ENCODE data around the gene PLCD3.

PLCD3 gene

GRCh38 chr17:45112559-45113423, 19.5 kb downstream of the PLCD3 start:
- no peak for TF ChIP-seq POLR2A (IDR thresholded peaks at IDR 0.05; ENCODE audit: low read length)
- TF ChIP-seq GATA1 (IDR thresholded peaks at IDR 0.05; ENCODE audit: low read depth, low read length): no peak
- no peak for DNase-seq

GRCh38 chr17:45111850-45112249, 20.5 kb downstream of the PLCD3 start:
- DNase-seq: no peak
- TF ChIP-seq POLR2A (IDR thresholded peaks at IDR 0.05; ENCODE audit: low read length) (no peak), GATA1 (IDR thresholded peaks at IDR 0.05; ENCODE audit: low read depth, low read length) (no peak)

DNA sequence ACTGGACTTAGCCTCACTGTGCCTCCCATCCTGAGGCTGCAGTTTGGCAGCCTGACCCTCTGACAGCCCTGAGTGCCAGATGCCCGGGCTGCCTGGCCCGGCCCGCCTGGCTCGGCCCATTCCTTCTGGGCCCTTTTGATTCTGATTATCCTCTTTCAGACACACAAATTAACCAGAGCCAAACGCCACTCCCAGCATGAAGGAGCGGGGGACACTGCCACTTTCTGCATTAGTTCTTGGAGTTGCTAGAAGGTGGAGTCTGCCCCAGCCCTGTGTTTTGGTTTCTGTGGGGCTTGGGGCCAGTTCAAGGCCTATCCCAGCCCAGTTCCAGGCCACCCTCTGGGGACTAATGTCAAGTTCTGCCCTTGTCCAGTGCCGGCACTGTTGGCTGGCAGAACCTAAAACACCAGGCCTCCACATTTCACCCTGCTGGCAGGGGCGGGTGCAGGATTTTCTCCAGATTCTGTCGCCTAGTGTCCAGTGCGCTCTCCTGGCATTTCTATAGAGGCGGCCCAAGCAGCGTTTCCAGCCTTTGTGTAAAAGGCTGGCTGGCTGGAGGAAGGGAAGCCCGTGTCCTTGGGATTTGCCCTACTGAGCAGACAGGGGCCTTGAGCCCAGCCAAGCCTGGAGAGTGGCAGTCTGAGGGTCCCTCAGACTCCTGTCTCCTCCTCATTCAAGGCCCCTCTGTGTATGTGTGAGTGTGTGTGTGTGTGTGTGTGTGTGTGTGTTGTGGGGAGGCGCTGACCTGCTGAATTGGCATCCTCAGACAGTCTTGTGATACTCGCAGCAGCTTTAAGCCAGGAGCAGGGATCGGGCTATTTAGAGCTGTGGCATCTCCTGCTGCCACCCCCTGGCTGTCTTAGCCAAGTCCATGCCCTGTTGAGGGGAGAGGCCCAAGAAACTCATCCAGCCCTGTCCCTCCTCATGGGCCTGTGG, 21.4 kb downstream of the PLCD3 start:
- no peak for DNase-seq
- no peak for TF ChIP-seq GATA1 (IDR thresholded peaks at IDR 0.05; ENCODE audit: low read depth, low read length)
- no peak for TF ChIP-seq POLR2A (IDR thresholded peaks at IDR 0.05; ENCODE audit: low read length)

DNA sequence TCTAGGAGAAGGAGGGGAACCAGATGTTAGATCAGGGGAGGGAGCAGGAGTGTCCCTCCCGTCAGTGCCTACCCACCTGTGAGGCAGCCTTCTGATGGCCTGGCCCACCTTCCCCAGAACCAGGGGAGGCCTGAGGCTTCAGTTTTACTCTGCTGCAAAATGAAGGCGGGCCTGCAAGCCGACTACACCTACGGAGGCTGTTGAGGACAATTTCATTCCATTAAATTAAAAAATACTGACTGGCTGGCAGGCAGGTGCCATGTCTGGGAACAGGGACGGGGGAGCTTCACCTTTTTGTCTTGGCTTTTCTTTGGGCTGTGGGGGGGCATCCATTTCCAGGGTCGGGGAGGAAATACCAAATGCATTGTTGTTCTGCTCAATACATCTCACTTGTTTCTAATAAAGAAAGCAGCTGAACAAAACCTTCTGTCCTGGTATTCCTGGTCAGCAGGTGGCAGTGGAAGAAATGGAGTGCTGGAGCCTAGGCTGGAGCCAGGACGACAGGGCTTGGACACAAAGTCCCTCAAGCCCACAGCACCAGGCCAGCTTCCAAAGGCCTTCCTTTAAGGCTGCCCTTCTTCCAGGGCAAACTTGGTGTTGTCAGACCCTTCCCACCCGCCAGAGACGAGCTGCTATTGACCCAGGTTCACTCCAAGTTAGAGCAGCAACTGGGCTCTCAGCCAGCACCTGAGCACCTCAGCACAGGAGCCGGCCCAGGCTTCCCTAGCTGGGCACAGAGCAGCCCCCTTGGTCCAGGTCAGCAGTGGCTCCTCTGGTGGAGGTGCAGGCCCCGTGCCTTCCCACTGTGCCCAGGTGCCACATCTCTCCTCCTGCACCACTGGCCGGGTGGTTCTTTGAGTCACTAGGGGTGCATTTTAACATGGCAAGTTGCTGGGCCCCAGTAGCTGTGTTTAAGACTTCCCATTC, 23.5 kb downstream of the PLCD3 start:
- DNase-seq: no peak
- TF ChIP-seq POLR2A (IDR thresholded peaks at IDR 0.05; ENCODE audit: low read length) (no peak), GATA1 (IDR thresholded peaks at IDR 0.05; ENCODE audit: low read depth, low read length) (no peak)

DNA sequence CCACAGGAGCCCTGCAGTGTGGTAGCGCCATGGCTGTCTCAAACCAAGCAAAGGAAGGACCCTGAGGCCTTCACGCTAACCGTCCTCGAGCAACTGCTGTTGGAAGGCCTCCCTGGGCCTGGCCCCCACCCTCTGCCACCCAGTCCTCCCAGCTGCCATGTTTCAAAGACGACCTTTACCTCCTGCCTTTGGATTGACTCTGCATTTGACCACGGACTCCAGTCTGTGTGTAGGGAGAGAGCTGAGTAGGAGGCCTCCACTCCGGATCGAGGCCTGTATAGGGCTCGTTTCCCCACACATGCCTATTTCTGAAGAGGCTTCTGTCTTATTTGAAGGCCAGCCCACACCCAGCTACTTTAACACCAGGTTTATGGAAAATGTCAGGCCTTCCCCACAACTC, 24.3 kb downstream of the PLCD3 start:
- no peak for DNase-seq
- TF ChIP-seq GATA1 (IDR thresholded peaks at IDR 0.05; ENCODE audit: low read depth, low read length) (no peak), POLR2A (IDR thresholded peaks at IDR 0.05; ENCODE audit: low read length) (no peak)

DNA sequence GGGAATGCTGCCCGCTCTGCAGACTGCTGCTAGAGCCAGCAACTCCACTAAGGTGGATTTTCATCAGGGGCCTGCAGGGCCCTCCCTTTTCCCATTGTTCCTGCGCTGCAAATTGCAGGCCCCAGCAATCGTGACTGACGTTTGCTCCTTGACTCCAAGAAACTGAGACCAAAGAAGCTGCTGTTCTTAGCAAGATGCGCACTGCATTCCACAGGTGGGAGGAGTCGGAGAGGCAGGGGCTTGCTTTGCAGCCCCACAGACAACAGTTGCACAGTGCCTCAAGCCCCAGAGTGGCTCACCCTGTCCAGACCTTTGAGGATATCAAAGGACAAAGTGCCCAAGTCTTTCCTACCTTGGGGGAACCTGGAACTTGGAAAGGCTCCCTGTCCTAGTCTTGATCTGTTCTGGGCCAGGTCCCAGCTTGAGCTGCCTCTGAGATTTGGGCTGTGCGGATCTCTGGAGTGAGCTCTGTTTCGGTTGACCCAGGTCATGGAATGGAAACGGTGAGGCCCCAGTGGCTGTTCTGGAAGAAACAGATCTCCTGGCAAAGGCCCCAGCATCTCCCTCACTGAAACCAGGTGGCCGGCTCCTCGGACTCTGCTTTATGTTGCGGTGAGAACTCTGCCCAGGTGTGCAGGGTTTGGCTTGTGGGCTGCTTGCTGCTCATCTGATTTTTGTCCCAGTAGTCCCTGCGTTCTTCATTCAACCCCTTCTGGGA, 24.9 kb downstream of the PLCD3 start:
- DNase-seq: no peak

DNA sequence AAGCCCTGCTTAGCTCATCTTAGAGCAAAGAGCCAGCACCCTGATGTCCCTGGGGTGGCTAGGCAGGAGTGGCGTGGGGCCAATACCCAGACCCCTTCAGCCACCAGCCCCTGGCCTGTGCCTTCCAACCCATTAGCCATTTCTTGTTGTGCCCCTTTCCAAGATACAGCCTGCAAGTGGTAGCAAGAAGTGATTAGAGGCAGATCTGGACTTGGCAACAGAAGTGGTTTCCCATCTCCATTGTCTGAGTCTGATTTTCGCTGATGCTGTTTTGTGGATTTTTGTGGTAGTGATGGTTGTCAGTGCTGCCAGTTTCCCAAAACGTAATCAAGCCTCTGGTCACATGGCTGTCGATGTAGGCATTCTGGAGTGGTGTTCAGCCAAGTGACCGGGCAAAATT, 25.7 kb downstream of the PLCD3 start:
- TF ChIP-seq GATA1 (IDR thresholded peaks at IDR 0.05; ENCODE audit: low read depth, low read length) (no peak), POLR2A (IDR thresholded peaks at IDR 0.05; ENCODE audit: low read length) (no peak)
- no peak for DNase-seq

More for the DNA sequence above, 24.9 kb downstream of the PLCD3 start:
- TF ChIP-seq POLR2A (IDR thresholded peaks at IDR 0.05; ENCODE audit: low read length) (no peak), GATA1 (IDR thresholded peaks at IDR 0.05; ENCODE audit: low read depth, low read length) (no peak)

GRCh38 chr17:45106096-45106495, 26.2 kb downstream of the PLCD3 start:
- no peak for DNase-seq
- TF ChIP-seq GATA1 (IDR thresholded peaks at IDR 0.05; ENCODE audit: low read depth, low read length) (no peak), POLR2A (IDR thresholded peaks at IDR 0.05; ENCODE audit: low read length) (no peak)

- TF ChIP-seq GATA1 (IDR thresholded peaks at IDR 0.05; ENCODE audit: low read depth, low read length) (no peak), POLR2A (IDR thresholded peaks at IDR 0.05; ENCODE audit: low read length) (no peak)
- DNase-seq: no peak
These were observed 27.2 kb downstream of the PLCD3 start for GRCh38 chr17:45104907-45105624.

DNA sequence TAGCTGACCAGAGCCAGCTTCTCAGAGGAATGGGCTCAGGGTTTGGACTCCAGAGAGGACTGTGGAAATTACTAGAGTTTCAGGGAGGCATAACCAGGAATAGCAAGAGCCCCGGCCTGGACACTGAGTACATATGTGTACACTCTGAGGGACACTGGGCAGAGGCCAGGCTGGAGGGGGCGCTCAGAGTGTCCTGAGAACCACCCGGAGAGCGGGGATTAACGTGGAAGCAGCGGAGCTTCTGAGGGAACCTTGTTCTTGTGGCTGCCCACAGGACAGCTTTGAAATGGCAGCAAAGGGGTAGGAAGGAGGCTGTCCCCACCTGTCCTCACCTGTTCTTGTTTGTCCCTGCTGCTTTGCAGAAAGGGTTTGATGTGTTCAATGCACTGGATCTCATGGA, 27.8 kb downstream of the PLCD3 start:
- TF ChIP-seq GATA1 (IDR thresholded peaks at IDR 0.05; ENCODE audit: low read depth, low read length) (no peak), POLR2A (IDR thresholded peaks at IDR 0.05; ENCODE audit: low read length) (no peak)
- no peak for DNase-seq

DNA sequence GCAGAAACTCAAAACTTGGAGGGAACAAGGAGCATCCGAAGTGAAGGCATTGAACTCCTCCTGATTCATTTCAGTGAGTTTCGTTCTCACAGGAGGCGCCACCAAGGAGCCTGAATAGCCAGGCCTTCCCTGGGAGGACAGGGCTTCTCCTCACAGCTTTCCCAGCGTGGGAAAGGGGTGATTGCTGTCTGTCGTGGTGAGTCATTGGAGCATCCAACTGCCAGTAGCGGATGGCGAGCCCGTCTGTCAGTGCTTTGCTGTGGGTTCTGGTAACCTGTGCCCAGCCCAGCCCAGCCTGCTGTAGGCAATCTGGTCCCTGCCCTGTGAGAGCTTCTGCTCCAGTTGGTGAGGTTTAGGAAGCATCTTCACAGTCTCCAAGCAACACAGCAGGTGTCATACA, 28.3 kb downstream of the PLCD3 start:
- TF ChIP-seq POLR2A (IDR thresholded peaks at IDR 0.05; ENCODE audit: low read length) (no peak), GATA1 (IDR thresholded peaks at IDR 0.05; ENCODE audit: low read depth, low read length) (no peak)
- no peak for DNase-seq

DNA sequence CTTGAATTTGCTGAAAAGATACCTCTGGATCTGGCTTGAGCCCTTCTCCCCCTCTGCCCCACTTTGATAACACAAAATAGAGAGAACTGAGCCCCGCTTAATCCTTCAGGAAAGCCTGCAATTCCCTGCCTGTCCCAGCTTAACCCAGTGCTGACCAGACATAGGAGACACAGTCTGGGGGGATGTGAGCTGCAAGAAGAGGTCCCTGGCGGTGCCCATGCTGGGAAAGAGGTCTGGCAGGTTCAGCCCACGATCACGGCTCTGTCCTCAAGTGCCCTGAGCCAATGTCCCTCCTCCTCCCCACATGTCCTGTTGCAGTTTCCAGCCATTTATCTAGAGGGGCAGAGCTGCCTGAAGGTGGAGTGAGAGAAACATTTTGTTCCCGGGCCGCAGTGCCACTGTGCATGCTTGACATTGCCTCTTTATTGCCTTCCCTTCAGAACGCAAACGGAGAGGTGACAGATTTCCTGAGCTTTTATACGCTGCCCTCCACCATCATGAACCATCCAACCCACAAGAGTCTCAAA, 29.0 kb downstream of the PLCD3 start:
- DNase-seq: no peak
- no peak for TF ChIP-seq GATA1 (IDR thresholded peaks at IDR 0.05; ENCODE audit: low read depth, low read length)
- TF ChIP-seq POLR2A (IDR thresholded peaks at IDR 0.05; ENCODE audit: low read length): no peak
